Inflammatory macrophage treated with lipopolysaccharide for 4 hours (primary cell): ENCODE results near the gene HSD17B8.

ENCODE experiments used
- DNase-seq: peaks from one replicate; pipeline ENCODE4 v3.0.0-alpha.2; 2020

Gene HSD17B8

GRCh38 chr6:33171880-33172687 is 32.4 kb upstream of the HSD17B8 start:
- no peak for DNase-seq

- DNase-seq = peak; percentile 41
Measured at GRCh38 chr6:33172688-33173534, 31.5 kb upstream of the HSD17B8 start.

GRCh38 chr6:33173535-33174180 is 30.8 kb upstream of the HSD17B8 start:
- no peak for DNase-seq

- DNase-seq = no peak
Measured at GRCh38 chr6:33174784-33175183, 29.7 kb upstream of the HSD17B8 start.

GRCh38 chr6:33175436-33176069 is 28.9 kb upstream of the HSD17B8 start:
- DNase-seq = no peak

- DNase-seq = no peak
Measured at GRCh38 chr6:33176906-33177305, 27.5 kb upstream of the HSD17B8 start.

GRCh38 chr6:33177552-33178446 is 26.7 kb upstream of the HSD17B8 start:
- DNase-seq = no peak

- no peak for DNase-seq
Measured at GRCh38 chr6:33178755-33179475, 25.5 kb upstream of the HSD17B8 start.

GRCh38 chr6:33181141-33181540 is 23.3 kb upstream of the HSD17B8 start:
- DNase-seq = no peak

- peak; percentile 26 for DNase-seq
Measured at GRCh38 chr6:33183071-33183683, 21.3 kb upstream of the HSD17B8 start.

- DNase-seq = no peak
Measured at GRCh38 chr6:33185190-33185589, 19.3 kb upstream of the HSD17B8 start.

- DNase-seq = no peak
Measured at GRCh38 chr6:33185654-33186187, 18.7 kb upstream of the HSD17B8 start.

GRCh38 chr6:33187809-33188208 is 16.6 kb upstream of the HSD17B8 start:
- DNase-seq = no peak

- DNase-seq = no peak
Measured at GRCh38 chr6:33189164-33189563, 15.3 kb upstream of the HSD17B8 start.

GRCh38 chr6:33189625-33190448 is 14.6 kb upstream of the HSD17B8 start:
- no peak for DNase-seq

- no peak for DNase-seq
Measured at GRCh38 chr6:33190504-33191107, 13.8 kb upstream of the HSD17B8 start.

- no peak for DNase-seq
Measured at GRCh38 chr6:33191383-33192104, 12.9 kb upstream of the HSD17B8 start.

- no peak for DNase-seq
Measured at GRCh38 chr6:33192105-33192646, 12.3 kb upstream of the HSD17B8 start, which contains the start of gene COL11A2. Gene COL11A2 (minus strand): TSS chr6:33192467. CDS start chr6:33192240, 227 bp downstream.
